Hepatocyte (in vitro differentiated cells): Measurements from ENCODE around the gene MIGA1.

Experiments used
- CTCF ChIP-seq: fragments of 200-600 bp; sonication (generic); IDR thresholded peaks from 2 replicates; pipeline ENCODE4 v1.5.1; 2016; ENCODE audit warnings: antibody characterized with exemption, mild to moderate bottlenecking; ENCODE audit not compliant: poor library complexity
- EZH2 ChIP-seq: fragments of 200-600 bp; sonication (generic); IDR thresholded peaks from 2 replicates; pipeline ENCODE4 v1.6.1; 2016; ENCODE audit warnings: antibody characterized with exemption, mild to moderate bottlenecking, borderline replicate concordance

GRCh38 chr1:77834771-77835334, 55.4 kb downstream of the MIGA1 start:
- no peak for TF ChIP-seq CTCF
- no peak for TF ChIP-seq EZH2
